K562 (cell line): ENCODE data around the gene TRDMT1. TPM values are rescaled to one million over a fixed set of nuclear protein-coding genes. Genes with fewer than 3 reads are reported as not detected.

Experiments
- BRCA1 ChIP-seq, 2 experiments: fragments of 450-650 bp in 1 of 2; sonication (generic) in 1 of 2; formaldehyde crosslinking in 1 of 2; IDR thresholded peaks; 2 replicates each; pipeline versions ENCODE4 v1.5.0 to v1.6.1; 2017 to 2020; ENCODE audit warnings: mild to moderate bottlenecking in 1 of 2, missing genetic modification reagents in 1 of 2
- ID3 ChIP-seq, 2 experiments: fragments of 250-450 bp in 1 of 2; fragments of 450-650 bp in 1 of 2; sonication (Bioruptor Pico) in 1 of 2; IDR thresholded peaks; 2 replicates each; pipeline versions ENCODE4 v1.6.1 to v1.8.0; 2016 to 2021; ENCODE audit warnings: mild to moderate bottlenecking in 2 of 2, moderate library complexity in 2 of 2, missing compliant biosample characterization in 1 of 2, missing genetic modification characterization in 1 of 2
- L3MBTL2 ChIP-seq: fragments of 450-650 bp; IDR thresholded peaks from 2 replicates; pipeline ENCODE4 v1.6.1; 2016; ENCODE audit warnings: mild to moderate bottlenecking, moderate library complexity
- LCOR ChIP-seq: sonication (generic); formaldehyde crosslinking; IDR thresholded peaks from 2 replicates; pipeline ENCODE4 v1.8.0; 2022; ENCODE audit warnings: mild to moderate bottlenecking, missing genetic modification reagents
- MBD2 ChIP-seq: sonication (generic); IDR thresholded peaks from 2 replicates; pipeline ENCODE4 v1.6.1; 2016; ENCODE audit warnings: low read depth, borderline replicate concordance
- MED1 ChIP-seq: sonication (generic); formaldehyde crosslinking; IDR thresholded peaks from 2 replicates; pipeline ENCODE4 v1.8.1; 2023; ENCODE audit warnings: missing genetic modification reagents, borderline replicate concordance
- MTA1 ChIP-seq: fragments of 450-650 bp; IDR thresholded peaks from 2 replicates; pipeline ENCODE4 v1.6.1; 2017; ENCODE audit warnings: borderline replicate concordance
- POLR2A ChIP-seq: fragments of 450-650 bp; conservative IDR thresholded peaks from 2 replicates; pipeline ENCODE4 v1.6.1; 2016
- SAP30 ChIP-seq: fragments of 200-600 bp; sonication (generic); IDR thresholded peaks from 2 replicates; pipeline ENCODE4 v1.6.1; 2012; ENCODE audit warnings: borderline replicate concordance, low read depth, mild to moderate bottlenecking, moderate library complexity, low read length, control low read depth, inconsistent platforms; ENCODE audit not compliant: insufficient read depth, poor library complexity, severe bottlenecking
- SRSF7 ChIP-seq: fragments of 200-400 bp; formaldehyde crosslinking; optimal IDR thresholded peaks from 2 replicates; pipeline ENCODE3; 2017; ENCODE audit warnings: mild to moderate bottlenecking, low read depth, low read length
- TAF1 ChIP-seq: IDR thresholded peaks from 2 replicates; pipeline ENCODE4 v1.6.1; 2011; ENCODE audit warnings: mild to moderate bottlenecking, low read length, moderate library complexity; ENCODE audit not compliant: insufficient read depth, control insufficient read depth, severe bottlenecking; ENCODE audit errors: extremely low read depth
- U2AF2 ChIP-seq: fragments of 200-400 bp; formaldehyde crosslinking; optimal IDR thresholded peaks from 2 replicates; pipeline ENCODE3; 2017; ENCODE audit warnings: low read depth, mild to moderate bottlenecking, low read length
- ZMIZ1 ChIP-seq, 2 experiments: fragments of 150-350 bp in 1 of 2; IDR thresholded peaks; 2 replicates each; pipeline ENCODE4 v1.6.1; 2012 to 2016; ENCODE audit warnings: low read depth in 2 of 2, low read length in 2 of 2, mild to moderate bottlenecking in 1 of 2, moderate library complexity in 1 of 2
- ZNF354B ChIP-seq: fragments of 250-450 bp; sonication (Bioruptor Pico); IDR thresholded peaks from 2 replicates; pipeline ENCODE4 v1.4.0; 2020
- polyA plus RNA-seq, 8 experiments: library from polyadenylated mRNA; depleted of rRNA in 4 of 8; stranded (reverse) in 5 of 8; unstranded in 3 of 8; fragments of >200 nt; fragmentation: Nextera tagmentation in 2 of 8; fragmentation: Illumina TruSeq in 1 of 8; extraction: Ambion mirVana in 2 of 8; extraction: Trizol in 1 of 8; gene quantifications; 2 replicates each; pipeline versions ENCODE4 v1.2.1 to v1.2.3, GENCODE V29; 2011 to 2014; ENCODE audit warnings: inconsistent platforms in 1 of 8, missing spikeins in 1 of 8
- total RNA-seq, 7 experiments: library from RNA; depleted of rRNA in 6 of 7; stranded (reverse); fragments of >200 nt in 6 of 7; fragmentation: Illumina TruSeq in 2 of 7; extraction: Trizol in 2 of 7; gene quantifications; 2 replicates each; pipeline versions ENCODE4 v1.2.1 to v1.2.3, GENCODE V29; 2011 to 2021; ENCODE audit warnings: low replicate concordance in 1 of 7

Gene TRDMT1
- total and polyA plus RNA-seq, 9 of the 15 experiments (the other 6 are each of a cell fraction or from before 2014, with no cell fraction given), result 5.4 to 12.6 (median 9.3) TPM

- TF ChIP-seq ZMIZ1 (IDR thresholded peaks at IDR 0.05; ENCODE audit: low read depth in 2 of 2, low read length in 2 of 2) (0 out of 4 replicates have a peak, but pooled peaks of 1 of the 2 experiments have one; percentile 38), MBD2 (peak; percentile 53; the same call in 1 of the 2 replicates), POLR2A (peak; percentile 83), SAP30 (peak; percentile 54), ZNF354B (CRISPR knock-in tag) (no peak), MTA1 (no peak), LCOR (CRISPR knock-in tag) (peak; percentile 92; the same call in 1 of the 2 replicates), SRSF7 (peak; percentile 88), BRCA1 (IDR thresholded peaks at IDR 0.05) (no peak), BRCA1 (CRISPR knock-in tag; IDR thresholded peaks at IDR 0.05) (no peak; the same call in 1 of the 2 replicates), MED1 (CRISPR knock-in tag) (peak; percentile 82; the same call in 1 of the 2 replicates), U2AF2 (no peak), TAF1 (peak; percentile 66), L3MBTL2 (peak; percentile 89), ID3 (CRISPR knock-in tag; IDR thresholded peaks at IDR 0.05) (no peak), ID3 (tag; IDR thresholded peaks at IDR 0.05) (0 out of 2 replicates have a peak, but pooled peaks have one; percentile 43)
These were observed 27.7 kb upstream of the TRDMT1 start (continued) for GRCh38 chr10:17229016-17229716.
